Measurements from ENCODE around the gene IFITM10.

Gene IFITM10

GRCh38 chr11:1695548-1696108, 54.8 kb downstream of the IFITM10 start:
- TF ChIP-seq CTCF (conservative IDR thresholded peaks at IDR 0.05) = no peak
- no peak for TF ChIP-seq ZFX (IDR thresholded peaks at IDR 0.05)
- no peak overlapping the region for H3K27ac ChIP-seq

- TF ChIP-seq ZFX (IDR thresholded peaks at IDR 0.05) (no peak), CTCF (conservative IDR thresholded peaks at IDR 0.05) (no peak)
- H3K27ac ChIP-seq = no peak overlapping the region
Observed at GRCh38 chr11:1694846-1695547, 55.4 kb downstream of the IFITM10 start.

- H3K27ac ChIP-seq = no peak overlapping the region
Observed at GRCh38 chr11:1694064-1694845, 56.1 kb downstream of the IFITM10 start.

GRCh38 chr11:1693327-1694063, 56.9 kb downstream of the IFITM10 start:
- TF ChIP-seq CTCF (conservative IDR thresholded peaks at IDR 0.05) (peak; percentile 96), ZFX (IDR thresholded peaks at IDR 0.05) (no peak)
- peak overlapping the region; percentile 13; the same call in 1 of the 2 replicates for H3K27ac ChIP-seq

More at GRCh38 chr11:1694064-1694845, 56.1 kb downstream of the IFITM10 start:
- no peak for TF ChIP-seq ZFX (IDR thresholded peaks at IDR 0.05)
- peak; percentile 39 for TF ChIP-seq CTCF (conservative IDR thresholded peaks at IDR 0.05)

- TF ChIP-seq CTCF (conservative IDR thresholded peaks at IDR 0.05) (no peak), ZFX (IDR thresholded peaks at IDR 0.05) (no peak)
Observed at GRCh38 chr11:1692708-1693326, 57.6 kb downstream of the IFITM10 start.

GRCh38 chr11:1691878-1692707, 58.3 kb downstream of the IFITM10 start:
- no peak for TF ChIP-seq ZFX (IDR thresholded peaks at IDR 0.05)
- TF ChIP-seq CTCF (conservative IDR thresholded peaks at IDR 0.05) = no peak
- H3K27ac ChIP-seq = no peak overlapping the region

More at GRCh38 chr11:1692708-1693326, 57.6 kb downstream of the IFITM10 start:
- H3K27ac ChIP-seq = no peak overlapping the region
